ENCODE results near the gene NDUFAF2.

GRCh38 chr5:61002611-61003355 lies 57.8 kb downstream of the NDUFAF2 start:
- no peak for TF ChIP-seq EZH2 (IDR thresholded peaks at IDR 0.05; ENCODE audit: low read depth, unreplicated experiment)
- no peak for TF ChIP-seq POLR2AphosphoS5 (IDR thresholded peaks at IDR 0.05; ENCODE audit: low read depth)
- TF ChIP-seq CTCF (conservative IDR thresholded peaks at IDR 0.05; ENCODE audit: low read depth in 2 of 2) = no peak
- TF ChIP-seq EZH2phosphoT487 (IDR thresholded peaks at IDR 0.05; ENCODE audit: unreplicated experiment) = no peak
- TF ChIP-seq CREB1 (CRISPR knock-in tag; IDR thresholded peaks at IDR 0.05; ENCODE audit: low read depth) = no peak
- no peak for TF ChIP-seq ETS1 (IDR thresholded peaks at IDR 0.05)
- no peak for TF ChIP-seq NANOG (IDR thresholded peaks at IDR 0.05; ENCODE audit: borderline replicate concordance)
- TF ChIP-seq REST (IDR thresholded peaks at IDR 0.05; ENCODE audit: unreplicated experiment) = no peak
- TF ChIP-seq ZNF114 (CRISPR knock-in tag; IDR thresholded peaks at IDR 0.05) = no peak
- no peak for TF ChIP-seq STAT1 (IDR thresholded peaks at IDR 0.05; ENCODE audit: unreplicated experiment)
- TF ChIP-seq JUNB (IDR thresholded peaks at IDR 0.05; ENCODE audit: unreplicated experiment) = no peak
- TF ChIP-seq ZNF331 (CRISPR knock-in tag; IDR thresholded peaks at IDR 0.05; ENCODE audit: low read depth) = no peak

All from GM23338 (cell line).